Tibial nerve (tissue), 3 donors: ENCODE measurements around the gene NFATC2.

Experiments
- CTCF ChIP-seq, 5 experiments: fragments of 200-600 bp in 3 of 5; fragments of 450-650 bp in 2 of 5; sonication (generic) in 3 of 5; IDR thresholded peaks; one replicate each; pipeline ENCODE4 v1.5.1; 2016 to 2019; ENCODE audit warnings: antibody characterized with exemption in 5 of 5, mild to moderate bottlenecking in 3 of 5, moderate library complexity in 2 of 5
- POLR2A ChIP-seq, 2 donors: fragments of 450-650 bp; IDR thresholded peaks; one replicate each; pipeline ENCODE4 v1.6.1; 2017; ENCODE audit warnings: antibody characterized with exemption in 2 of 2, mild to moderate bottlenecking in 2 of 2, moderate library complexity in 2 of 2

GRCh38 chr20:51579137-51579536 lies 36.6 kb upstream of the NFATC2 start:
- TF ChIP-seq CTCF (IDR thresholded peaks at IDR 0.05) (no peak), POLR2A (IDR thresholded peaks at IDR 0.05) (no peak)
